DND-41 (cell line): ENCODE results near the gene ALDOC.

Source experiments
- CTCF ChIP-seq: IDR thresholded peaks from 2 replicates; pipeline ENCODE4 v1.5.1; 2012; ENCODE audit warnings: borderline replicate concordance, low read length, moderate library complexity, mild to moderate bottlenecking; ENCODE audit not compliant: poor library complexity, severe bottlenecking; ENCODE audit errors: extremely low read depth
- EZH2 ChIP-seq: IDR thresholded peaks from 3 replicates; pipeline ENCODE4 v1.6.1; 2012; ENCODE audit warnings: borderline replicate concordance, low read depth, mild to moderate bottlenecking, moderate library complexity, low read length, inconsistent platforms; ENCODE audit not compliant: severe bottlenecking

- no peak for TF ChIP-seq CTCF
- no peak for TF ChIP-seq EZH2
Observed at GRCh38 chr17:28553000-28553505, 23.6 kb downstream of the ALDOC start.
